HK-2 (cell line): ENCODE data around the gene RTL1.
A peak's percentile ranks its signal among the peaks of the same experiment; 100 is the strongest.

Experiments used
- DNase-seq: peaks from one replicate; pipeline ENCODE4 v3.0.0-alpha.2; 2018; ENCODE audit not compliant: unreplicated experiment

RTL1 gene

GRCh38 chr14:100882026-100882967 lies 21.2 kb downstream of the RTL1 start:
- no peak for DNase-seq

- DNase-seq = no peak
These were observed 22.1 kb downstream of the RTL1 start for GRCh38 chr14:100881211-100882025.

- DNase-seq = no peak
These were observed 23.0 kb downstream of the RTL1 start for GRCh38 chr14:100880271-100881101.

- no peak for DNase-seq
These were observed 23.7 kb downstream of the RTL1 start for GRCh38 chr14:100879782-100880181.

- no peak for DNase-seq
These were observed 24.3 kb downstream of the RTL1 start for GRCh38 chr14:100879194-100879593.

- DNase-seq = no peak
These were observed 25.0 kb downstream of the RTL1 start for GRCh38 chr14:100878271-100879146.

- DNase-seq = no peak
These were observed 27.5 kb downstream of the RTL1 start for GRCh38 chr14:100875861-100876590.

- no peak for DNase-seq
These were observed 28.4 kb downstream of the RTL1 start for GRCh38 chr14:100875126-100875525.

- no peak for DNase-seq
These were observed 29.0 kb downstream of the RTL1 start for GRCh38 chr14:100874411-100875091.

- no peak for DNase-seq
These were observed 29.5 kb downstream of the RTL1 start for GRCh38 chr14:100874051-100874410.

- DNase-seq = no peak
These were observed 30.4 kb downstream of the RTL1 start for GRCh38 chr14:100873096-100873482.

GRCh38 chr14:100872259-100873095 lies 31.0 kb downstream of the RTL1 start:
- DNase-seq = no peak

- peak; percentile 8 for DNase-seq
These were observed 32.0 kb downstream of the RTL1 start for GRCh38 chr14:100871234-100872186.

GRCh38 chr14:100868621-100869370 lies 34.7 kb downstream of the RTL1 start:
- DNase-seq = no peak

GRCh38 chr14:100867631-100868315 lies 35.7 kb downstream of the RTL1 start:
- no peak for DNase-seq
